HL-60 (cell line): ENCODE data around the gene PRPF19.

Source experiments
- CTCF ChIP-seq: IDR thresholded peaks from one replicate; pipeline ENCODE4 v1.5.1; 2011; ENCODE audit warnings: low read length, control low read depth, inconsistent platforms; ENCODE audit not compliant: insufficient read depth
- POLR2AphosphoS5 ChIP-seq: IDR thresholded peaks from 2 replicates; pipeline ENCODE4 v1.6.1; 2012; ENCODE audit warnings: low read depth

DNA sequence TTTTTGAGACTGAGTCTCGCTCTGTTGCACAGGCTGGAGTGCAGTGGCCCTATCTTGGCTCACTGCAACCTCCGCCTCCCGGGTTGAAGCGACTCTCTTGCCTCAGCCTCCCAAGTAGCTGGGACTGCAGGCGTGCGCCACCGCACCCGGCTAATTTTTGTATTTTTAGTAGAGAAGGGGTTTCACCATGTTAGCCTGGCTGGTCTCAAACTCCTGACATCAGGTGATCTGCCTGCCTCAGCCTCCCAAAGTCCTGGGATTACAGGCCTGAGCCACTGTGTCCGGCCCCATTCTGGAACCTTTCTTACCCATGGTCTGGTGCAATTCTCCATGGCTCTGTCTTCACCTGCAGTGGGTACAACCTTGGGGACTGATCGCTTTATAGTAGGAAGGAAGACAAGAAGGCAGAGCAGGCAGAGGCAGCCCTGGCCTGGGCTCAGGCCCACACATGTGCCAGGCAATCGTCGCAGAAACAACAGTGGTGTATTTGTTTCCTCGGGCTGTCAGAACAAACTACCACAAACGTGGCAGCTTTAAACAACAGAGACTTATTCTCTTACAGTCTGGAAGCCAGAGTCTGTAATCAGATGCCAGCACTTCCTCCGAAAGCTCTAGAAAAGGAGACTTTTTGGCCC is 46.7 kb downstream of the PRPF19 start:
- TF ChIP-seq CTCF = no peak
- no peak for TF ChIP-seq POLR2AphosphoS5
